ENCODE measurements around the gene ITGB3.

DNA sequence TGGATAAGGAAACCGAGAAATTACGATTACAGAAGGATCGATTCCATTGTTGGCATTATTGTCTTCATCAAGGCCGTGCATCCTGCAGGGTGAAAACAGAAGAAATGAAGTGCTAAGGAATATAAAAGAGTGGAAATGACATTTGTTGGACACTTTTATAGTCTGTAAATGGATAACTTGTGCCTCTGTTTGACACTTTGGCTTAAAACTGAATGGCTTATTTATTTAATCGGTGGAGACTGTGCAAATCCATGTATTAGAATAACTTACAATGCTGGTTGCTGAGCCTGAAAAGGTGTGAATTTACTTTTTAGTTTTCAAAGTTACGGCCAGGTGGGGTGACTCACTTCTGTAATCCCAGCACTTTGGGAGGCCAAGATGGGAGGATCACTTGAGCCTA is 31.4 kb downstream of the ITGB3 start:
- TF ChIP-seq, protein P1, sequence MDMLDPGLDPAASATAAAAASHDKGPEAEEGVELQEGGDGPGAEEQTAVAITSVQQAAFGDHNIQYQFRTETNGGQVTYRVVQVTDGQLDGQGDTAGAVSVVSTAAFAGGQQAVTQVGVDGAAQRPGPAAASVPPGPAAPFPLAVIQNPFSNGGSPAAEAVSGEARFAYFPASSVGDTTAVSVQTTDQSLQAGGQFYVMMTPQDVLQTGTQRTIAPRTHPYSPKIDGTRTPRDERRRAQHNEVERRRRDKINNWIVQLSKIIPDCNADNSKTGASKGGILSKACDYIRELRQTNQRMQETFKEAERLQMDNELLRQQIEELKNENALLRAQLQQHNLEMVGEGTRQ (IDR thresholded peaks at IDR 0.05; ENCODE audit: borderline replicate concordance, low read depth, low read length): no peak
- TF ChIP-seq JUND (IDR thresholded peaks at IDR 0.05) (no peak), POLR2AphosphoS5 (IDR thresholded peaks at IDR 0.05; ENCODE audit: low read depth, low read length) (no peak), GABPA (IDR thresholded peaks at IDR 0.05; ENCODE audit: low read depth) (no peak), SIN3A (IDR thresholded peaks at IDR 0.05; ENCODE audit: borderline replicate concordance, low read depth, low read length) (no peak), RAD21 (IDR thresholded peaks at IDR 0.05; ENCODE audit: low read length) (no peak), EP300 (IDR thresholded peaks at IDR 0.05; ENCODE audit: borderline replicate concordance in 1 of 2, low read depth in 1 of 2, low read length in 1 of 2) (no peak)
- TF ChIP-seq, protein P2, sequence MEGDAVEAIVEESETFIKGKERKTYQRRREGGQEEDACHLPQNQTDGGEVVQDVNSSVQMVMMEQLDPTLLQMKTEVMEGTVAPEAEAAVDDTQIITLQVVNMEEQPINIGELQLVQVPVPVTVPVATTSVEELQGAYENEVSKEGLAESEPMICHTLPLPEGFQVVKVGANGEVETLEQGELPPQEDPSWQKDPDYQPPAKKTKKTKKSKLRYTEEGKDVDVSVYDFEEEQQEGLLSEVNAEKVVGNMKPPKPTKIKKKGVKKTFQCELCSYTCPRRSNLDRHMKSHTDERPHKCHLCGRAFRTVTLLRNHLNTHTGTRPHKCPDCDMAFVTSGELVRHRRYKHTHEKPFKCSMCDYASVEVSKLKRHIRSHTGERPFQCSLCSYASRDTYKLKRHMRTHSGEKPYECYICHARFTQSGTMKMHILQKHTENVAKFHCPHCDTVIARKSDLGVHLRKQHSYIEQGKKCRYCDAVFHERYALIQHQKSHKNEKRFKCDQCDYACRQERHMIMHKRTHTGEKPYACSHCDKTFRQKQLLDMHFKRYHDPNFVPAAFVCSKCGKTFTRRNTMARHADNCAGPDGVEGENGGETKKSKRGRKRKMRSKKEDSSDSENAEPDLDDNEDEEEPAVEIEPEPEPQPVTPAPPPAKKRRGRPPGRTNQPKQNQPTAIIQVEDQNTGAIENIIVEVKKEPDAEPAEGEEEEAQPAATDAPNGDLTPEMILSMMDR (IDR thresholded peaks at IDR 0.05): no peak
- TF ChIP-seq, protein P3, sequence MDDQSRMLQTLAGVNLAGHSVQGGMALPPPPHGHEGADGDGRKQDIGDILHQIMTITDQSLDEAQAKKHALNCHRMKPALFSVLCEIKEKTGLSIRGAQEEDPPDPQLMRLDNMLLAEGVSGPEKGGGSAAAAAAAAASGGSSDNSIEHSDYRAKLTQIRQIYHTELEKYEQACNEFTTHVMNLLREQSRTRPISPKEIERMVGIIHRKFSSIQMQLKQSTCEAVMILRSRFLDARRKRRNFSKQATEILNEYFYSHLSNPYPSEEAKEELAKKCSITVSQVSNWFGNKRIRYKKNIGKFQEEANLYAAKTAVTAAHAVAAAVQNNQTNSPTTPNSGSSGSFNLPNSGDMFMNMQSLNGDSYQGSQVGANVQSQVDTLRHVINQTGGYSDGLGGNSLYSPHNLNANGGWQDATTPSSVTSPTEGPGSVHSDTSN (IDR thresholded peaks at IDR 0.05): no peak
